Stimulated activated CD4-positive, alpha-beta T cell treated with anti-CD3 and anti-CD28 coated beads, TNF-alpha, amount 100 ng/mL, for 24 hours (primary cell): ENCODE results near the gene CFAP54.
A peak's percentile ranks its signal among the peaks of the same experiment; 100 is the strongest.
"Not testable (repeated sequence)": the region's sequence is repeated elsewhere in the genome, so short reads cannot be mapped to it uniquely, and the experiment has no call there.

Source experiments
- DNase-seq, 3 experiments: peaks; one replicate each; pipeline ENCODE4 v3.0.0-alpha.2; 2020; ENCODE audit warnings: low read depth in 3 of 3

CFAP54 gene

GRCh38 chr12:96513166-96513565 is 23.8 kb downstream of the CFAP54 start:
- DNase-seq = no peak

- no peak for DNase-seq
Observed at GRCh38 chr12:96513681-96514080, 24.3 kb downstream of the CFAP54 start.

GRCh38 chr12:96514328-96514727 is 25.0 kb downstream of the CFAP54 start:
- no peak for DNase-seq

GRCh38 chr12:96516472-96517430 is 27.4 kb downstream of the CFAP54 start:
- peak; percentile 73 to 83 (median 81) for DNase-seq

GRCh38 chr12:96520767-96521166 is 31.4 kb downstream of the CFAP54 start:
- no peak for DNase-seq

GRCh38 chr12:96521895-96522682 is 32.7 kb downstream of the CFAP54 start:
- DNase-seq = no peak

- DNase-seq = no peak
Observed at GRCh38 chr12:96522690-96523089, 33.3 kb downstream of the CFAP54 start.

GRCh38 chr12:96526110-96526509 is 36.7 kb downstream of the CFAP54 start:
- no peak for DNase-seq

- DNase-seq = no peak
Observed at GRCh38 chr12:96529912-96530311, 40.5 kb downstream of the CFAP54 start.

GRCh38 chr12:96534339-96534738 is 45.0 kb downstream of the CFAP54 start:
- DNase-seq = no peak

- no peak for DNase-seq
Observed at GRCh38 chr12:96548384-96548783, 59.0 kb downstream of the CFAP54 start.

GRCh38 chr12:96549341-96549740 is 60.0 kb downstream of the CFAP54 start:
- no peak for DNase-seq

- no peak for DNase-seq
Observed at GRCh38 chr12:96570579-96570978, 81.2 kb downstream of the CFAP54 start.

- no peak for DNase-seq
Observed at GRCh38 chr12:96571101-96571862, 81.9 kb downstream of the CFAP54 start.

- no peak for DNase-seq
Observed at GRCh38 chr12:96578526-96579125, 89.2 kb downstream of the CFAP54 start.

GRCh38 chr12:96585977-96586376 is 96.6 kb downstream of the CFAP54 start:
- DNase-seq = no peak

GRCh38 chr12:96587691-96588090 is 98.3 kb downstream of the CFAP54 start:
- DNase-seq = no peak

GRCh38 chr12:96590970-96591369 is 101.6 kb downstream of the CFAP54 start:
- DNase-seq = no peak

- not testable (repeated sequence) for DNase-seq
Observed at GRCh38 chr12:96604374-96604773, 115.0 kb downstream of the CFAP54 start.

- DNase-seq = no peak
Observed at GRCh38 chr12:96605684-96606083, 116.3 kb downstream of the CFAP54 start.

- DNase-seq = no peak
Observed at GRCh38 chr12:96606134-96606533, 116.8 kb downstream of the CFAP54 start.

- DNase-seq = no peak
Observed at GRCh38 chr12:96606644-96607043, 117.3 kb downstream of the CFAP54 start.
